ENCODE measurements around the gene RAB3B.

Gene RAB3B

DNA sequence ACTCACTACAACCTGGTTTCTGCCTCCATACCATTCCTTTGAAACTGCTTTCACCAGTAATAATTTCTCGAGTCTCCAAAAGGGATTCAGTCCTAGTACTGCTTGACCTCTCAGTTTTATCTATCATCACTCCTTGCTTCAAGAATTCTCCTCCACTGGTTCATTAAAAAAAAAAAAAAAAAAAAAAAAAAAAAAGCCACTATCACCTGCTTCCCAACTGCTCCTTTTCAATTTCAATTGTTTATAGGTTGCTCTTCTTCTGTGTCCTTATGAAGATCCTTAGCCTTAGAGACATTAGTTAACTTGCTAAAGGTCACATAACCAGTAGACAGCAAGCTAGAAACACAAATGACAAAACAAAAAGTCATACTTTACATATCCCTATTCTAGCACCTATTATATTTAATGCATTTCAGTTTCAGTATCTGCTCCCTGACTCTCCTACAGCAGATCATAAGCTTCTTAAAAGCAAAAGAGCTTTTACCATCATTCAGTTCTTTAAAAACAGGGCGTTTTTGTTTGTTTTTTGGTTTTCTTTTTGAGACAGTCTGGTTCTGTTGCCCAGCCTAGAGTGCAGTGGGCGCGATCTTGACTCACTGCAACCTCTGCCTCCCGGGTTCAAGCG is 119.0 kb downstream of the RAB3B start:
- no peak for DNase-seq (ENCODE audit: low read depth in 2 of 2)

DNA sequence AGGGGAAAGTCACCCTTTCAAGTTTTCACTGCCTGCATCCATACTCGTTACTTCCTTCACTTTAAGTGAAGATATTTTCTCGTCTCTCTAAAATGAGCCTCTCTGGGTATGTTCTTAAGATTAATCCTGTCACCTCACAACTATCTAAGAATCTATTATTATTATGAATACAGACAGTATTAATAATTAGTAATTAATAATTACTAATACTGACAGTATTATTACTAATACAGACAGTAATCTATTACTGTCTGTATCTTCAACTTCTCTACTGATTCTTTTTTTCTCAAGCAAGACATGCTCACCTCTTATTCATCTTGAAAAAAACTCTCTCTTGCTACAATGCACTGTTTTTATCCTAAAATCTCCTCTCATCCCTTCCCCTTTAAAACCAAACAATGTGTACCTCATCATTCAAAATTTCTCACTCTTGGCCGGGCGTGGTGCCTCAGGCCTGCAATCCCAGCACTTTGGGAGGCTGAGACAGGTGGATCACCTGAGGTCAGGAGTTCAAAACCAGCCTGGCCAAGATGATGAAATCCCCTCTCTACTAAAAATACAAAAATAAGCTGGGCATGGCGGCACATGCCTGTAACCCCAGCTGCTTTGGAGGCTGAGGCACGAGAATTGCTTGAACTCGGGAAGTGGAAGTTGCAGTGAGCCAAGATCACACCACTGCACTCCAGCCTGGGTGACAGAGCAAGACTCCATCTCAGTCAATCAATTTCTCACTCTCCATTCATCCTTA is 119.7 kb downstream of the RAB3B start:
- DNase-seq (ENCODE audit: low read depth in 2 of 2), result no peak

DNA sequence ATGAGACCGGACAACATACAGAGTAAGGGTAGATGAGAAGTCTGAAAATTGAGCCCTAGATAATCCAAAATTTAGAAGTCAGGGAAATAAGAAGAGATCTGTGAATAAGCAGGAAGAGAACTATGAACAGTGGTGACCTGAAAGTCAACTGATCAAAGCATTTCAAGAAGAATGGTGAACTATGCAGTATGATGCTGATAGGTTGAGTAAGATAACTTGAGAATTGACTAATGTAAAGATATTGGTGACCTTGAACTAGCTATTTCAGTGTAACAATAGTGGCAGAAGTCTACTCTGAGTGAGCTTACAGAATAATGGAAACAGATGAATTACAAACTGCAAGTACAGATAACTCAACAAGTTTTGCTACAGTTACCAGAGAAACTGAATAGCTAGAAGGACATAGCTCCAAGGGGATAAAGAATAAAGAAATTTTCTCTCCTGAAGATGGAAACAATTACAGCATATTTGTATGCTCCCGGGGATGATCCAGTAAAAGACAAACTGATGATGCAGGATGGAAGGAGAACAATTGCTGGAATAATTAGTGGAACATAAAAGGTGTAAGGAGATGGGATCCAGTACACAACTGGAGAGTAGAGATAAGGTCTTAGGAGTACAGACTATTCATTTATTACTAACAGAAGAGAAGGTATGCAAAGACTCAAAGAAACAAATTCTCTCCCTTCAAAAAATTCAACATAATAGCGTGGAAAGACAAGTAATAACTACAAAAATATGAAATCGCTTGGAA is 122.8 kb downstream of the RAB3B start:
- DNase-seq (ENCODE audit: low read depth in 2 of 2), result no peak

DNA sequence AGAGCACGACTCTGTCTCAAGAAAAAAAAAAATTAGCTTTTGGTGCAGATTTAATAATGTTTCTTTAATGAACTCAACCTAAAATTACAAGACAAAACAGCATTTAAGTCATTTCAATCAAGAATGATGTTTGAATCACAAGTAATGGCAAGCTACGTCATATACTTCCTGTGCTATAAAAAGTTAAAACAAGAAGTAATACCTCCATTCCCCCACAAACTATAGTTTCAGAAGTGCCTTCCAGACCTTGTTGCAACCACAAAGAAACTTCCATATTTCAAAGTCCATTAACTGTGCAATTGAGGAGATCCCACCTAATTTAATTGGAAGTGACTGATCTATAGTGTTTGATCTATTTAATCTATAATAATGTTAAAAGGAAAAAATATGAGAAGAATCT is 127.1 kb downstream of the RAB3B start:
- no peak for DNase-seq (ENCODE audit: low read depth in 2 of 2)

DNA sequence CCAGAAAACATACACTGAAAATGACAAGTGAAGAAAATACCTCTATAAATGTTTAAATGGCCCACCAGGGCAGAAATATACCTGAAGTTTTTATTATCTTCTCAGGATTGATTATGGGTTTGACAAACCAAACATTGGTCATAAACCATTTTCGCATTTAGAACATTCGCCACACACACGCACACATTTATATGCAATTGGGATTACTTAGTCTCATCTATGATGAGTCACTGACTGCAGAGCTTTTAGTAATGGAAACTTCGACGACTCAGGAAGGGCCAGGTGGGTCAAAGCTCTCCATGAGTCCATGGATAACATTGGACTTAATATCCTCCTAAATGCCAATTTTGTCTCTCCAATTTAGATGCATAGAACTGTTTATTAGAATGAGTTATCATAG is 128.8 kb downstream of the RAB3B start:
- no peak for DNase-seq (ENCODE audit: low read depth in 2 of 2)

DNA sequence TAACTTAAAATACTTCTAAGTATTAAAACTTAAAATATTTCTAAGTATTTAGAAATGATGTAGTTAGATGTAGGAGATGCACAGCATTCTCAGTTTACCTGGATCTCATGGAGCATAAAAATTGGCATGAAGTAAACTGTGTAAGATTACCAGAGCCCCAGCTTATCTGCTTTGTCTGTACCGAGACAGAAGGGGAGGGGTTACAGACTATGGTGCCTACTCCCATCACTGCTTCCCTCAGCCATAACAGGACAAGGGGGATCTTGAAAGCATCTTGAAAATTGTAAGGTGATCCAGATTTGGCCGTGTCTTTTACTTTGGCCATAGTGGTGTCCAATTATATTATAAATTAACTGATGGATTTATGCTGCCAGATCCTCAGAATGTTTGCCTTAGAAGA is 130.8 kb downstream of the RAB3B start:
- DNase-seq (ENCODE audit: low read depth in 2 of 2), result no peak

DNA sequence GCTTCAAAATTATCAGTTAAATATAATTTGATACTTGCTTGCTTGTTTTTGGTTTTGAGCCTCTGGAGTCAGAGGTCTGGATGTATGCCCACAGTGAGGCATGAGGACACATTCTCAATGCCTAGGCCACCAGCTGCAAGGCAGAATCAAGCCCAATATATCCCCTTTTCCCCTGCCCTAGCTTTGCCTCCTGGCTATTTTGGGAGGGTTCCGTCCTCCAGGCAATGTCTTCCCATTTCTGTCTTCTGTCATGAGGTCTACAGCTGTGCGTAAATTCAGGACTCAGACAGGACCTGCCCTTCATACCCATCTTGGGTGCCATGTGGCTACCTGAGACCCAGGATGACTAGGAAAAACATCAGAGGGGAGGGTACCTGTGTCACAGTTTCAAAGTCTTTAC is 131.2 kb downstream of the RAB3B start:
- no peak for DNase-seq (ENCODE audit: low read depth in 2 of 2)

DNA sequence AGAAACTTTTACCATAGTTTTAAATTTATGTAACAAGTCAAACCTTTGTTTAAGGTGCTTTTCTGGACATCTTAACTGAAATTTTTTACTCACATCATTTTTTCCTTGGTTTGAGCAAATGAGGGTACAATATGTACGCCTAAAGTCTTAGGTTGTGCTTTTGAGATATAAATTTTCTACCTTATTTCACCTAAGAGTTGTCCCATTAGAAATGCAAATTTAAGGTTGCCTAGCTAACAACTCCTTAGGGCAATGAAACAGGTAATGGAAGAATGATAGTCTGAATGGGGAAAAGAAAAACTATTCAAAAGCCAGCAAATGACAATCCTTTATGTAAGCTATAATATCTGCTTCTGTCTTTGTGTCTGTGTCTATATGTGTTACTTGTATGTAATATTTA is 131.6 kb downstream of the RAB3B start:
- no peak for DNase-seq (ENCODE audit: low read depth in 2 of 2)
